Keratinocyte (primary cell): ENCODE results near the gene ZDHHC6. TPM values are rescaled to one million over a fixed set of nuclear protein-coding genes. Genes with fewer than 3 reads are reported as not detected.

Experiments
- DNase-seq: peaks from one replicate; pipeline ENCODE4 v3.0.0-alpha.2; 2011; ENCODE audit warnings: low read depth, missing footprints, low spot score
- FAIRE-seq: peaks from 2 replicates; lab custom pipeline; 2011; peaks lifted over from hg19 to GRCh38; lab: Jason Lieb, UNC
- H2AFZ ChIP-seq: 2 replicates; pipeline ENCODE4 v1.6.0; 2012; ENCODE audit warnings: low read length, control low read depth, inconsistent platforms; ENCODE audit not compliant: control insufficient read depth
- H3K27ac ChIP-seq: 2 replicates; pipeline ENCODE4 v1.5.1; 2011; ENCODE audit warnings: low read length; ENCODE audit not compliant: control insufficient read depth, insufficient read depth
- H3K27me3 ChIP-seq: 3 replicates; pipeline ENCODE4 v1.6.0; 2011; ENCODE audit warnings: low read length; ENCODE audit not compliant: control insufficient read depth, insufficient read depth; ENCODE audit errors: extremely low read depth
- H3K36me3 ChIP-seq, 2 experiments: 2 replicates in 1 of 2; 3 replicates in 1 of 2; pipeline ENCODE4 v1.5.1; 2011; ENCODE audit warnings: low read length in 2 of 2, mild to moderate bottlenecking in 1 of 2; ENCODE audit not compliant: control insufficient read depth in 2 of 2, insufficient read depth in 2 of 2; ENCODE audit errors: extremely low read depth in 1 of 2
- H3K4me1 ChIP-seq: 3 replicates; pipeline ENCODE4 v1.5.1; 2011; ENCODE audit warnings: low read length; ENCODE audit not compliant: control insufficient read depth, insufficient read depth; ENCODE audit errors: extremely low read depth
- H3K4me2 ChIP-seq: 3 replicates; pipeline ENCODE4 v1.6.0; 2011; ENCODE audit warnings: low read depth, low read length; ENCODE audit not compliant: control insufficient read depth, insufficient read depth; ENCODE audit errors: extremely low read depth
- H3K4me3 ChIP-seq, 3 experiments: fragments of 200-600 bp in 1 of 3; sonication (generic) in 1 of 3; 2 replicates in 2 of 3; 3 replicates in 1 of 3; pipeline ENCODE4 v1.5.1; 2011 to 2016; ENCODE audit warnings: low read length in 3 of 3, mild to moderate bottlenecking in 3 of 3, control low read depth in 2 of 3, inconsistent platforms in 1 of 3, low read depth in 1 of 3, mixed read lengths in 1 of 3, mixed run types in 1 of 3, moderate library complexity in 1 of 3; ENCODE audit not compliant: control insufficient read depth in 2 of 3, insufficient read depth in 2 of 3; ENCODE audit errors: extremely low read depth in 1 of 3
- H3K79me2 ChIP-seq: 2 replicates; pipeline ENCODE4 v1.6.0; 2012; ENCODE audit warnings: low read length; ENCODE audit not compliant: control insufficient read depth, insufficient read depth
- H3K9ac ChIP-seq: 3 replicates; pipeline ENCODE4 v1.6.0; 2011; ENCODE audit warnings: low read length; ENCODE audit not compliant: control insufficient read depth, insufficient read depth; ENCODE audit errors: extremely low read depth
- H3K9me1 ChIP-seq: 3 replicates; pipeline ENCODE4 v1.6.0; 2011; ENCODE audit warnings: low read length; ENCODE audit not compliant: control insufficient read depth, insufficient read depth; ENCODE audit errors: extremely low read depth
- H3K9me3 ChIP-seq: 2 replicates; pipeline ENCODE4 v1.5.1; 2012; ENCODE audit warnings: low read depth, low read length; ENCODE audit not compliant: control insufficient read depth
- H4K20me1 ChIP-seq: 3 replicates; pipeline ENCODE4 v1.6.0; 2011; ENCODE audit warnings: low read length; ENCODE audit not compliant: control insufficient read depth, insufficient read depth; ENCODE audit errors: extremely low read depth
- CTCF ChIP-seq, 3 experiments: IDR thresholded peaks in 1 of 3; conservative IDR thresholded peaks in 1 of 3; optimal IDR thresholded peaks in 1 of 3; 2 replicates in 2 of 3; 3 replicates in 1 of 3; pipeline versions ENCODE3 to v1.5.1; 2011; ENCODE audit warnings: low read length in 3 of 3, mild to moderate bottlenecking in 3 of 3, moderate library complexity in 2 of 3, control low read depth in 1 of 3, inconsistent platforms in 1 of 3; ENCODE audit not compliant: insufficient read depth in 2 of 3; ENCODE audit errors: extremely low read depth in 1 of 3
- EZH2 ChIP-seq: IDR thresholded peaks from one replicate; pipeline ENCODE4 v1.6.1; 2012; ENCODE audit warnings: inconsistent platforms, mild to moderate bottlenecking, low read length, moderate library complexity
- dilution Hi-C: fragments of 300-500 bp; cut with MboI; formaldehyde crosslinking; loops from one replicate; pipeline ENCODE4 v1.7.0; 2020; ENCODE audit warnings: low sequenced_read_pairs; ENCODE audit not compliant: extremely low pct_ligation_motif_present
- polyA plus RNA-seq, 5 experiments: library from polyadenylated mRNA; depleted of rRNA in 3 of 5; stranded (reverse) in 3 of 5; stranded (forward) in 1 of 5; unstranded in 1 of 5; fragments of >200 nt; gene quantifications; 1 replicate in 1 of 5; 2 replicates in 3 of 5; 3 replicates in 1 of 5; pipeline versions ENCODE4 v1.2.1 to v1.2.3, GENCODE V29; 2011 to 2012; ENCODE audit warnings: missing spikeins in 2 of 5, low read depth in 1 of 5, low replicate concordance in 1 of 5

Gene ZDHHC6
- polyA plus RNA-seq, 1 donor (not counting 4 experiments of a cell fraction or from before 2014, with no cell fraction given) = 34.2 TPM

GRCh38 chr10:112383325-112383724 lies 63.4 kb downstream of the ZDHHC6 start:
- no peaks in the 10 kb centered on the region for H3K9me1 ChIP-seq
- no peaks in the 10 kb centered on the region for H4K20me1 ChIP-seq
- DNase-seq = no peak

GRCh38 chr10:112382515-112383235 lies 64.0 kb downstream of the ZDHHC6 start:
- Histone ChIP-seq H3K79me2 (no peaks in the 10 kb centered on the region), H3K4me2 (no peak overlapping the region), H3K9ac (no peak overlapping the region), H3K4me3 (no peak overlapping the region), H3K4me1 (no peaks in the 10 kb centered on the region), H4K20me1 (no peaks in the 10 kb centered on the region), H3K27ac (no peak overlapping the region), H2AFZ (no peak overlapping the region), H3K27me3 (no peaks in the 10 kb centered on the region), H3K9me1 (no peaks in the 10 kb centered on the region), H3K36me3 (no peaks in the 10 kb centered on the region), H3K9me3 (no peaks in the 10 kb centered on the region)
- dilution Hi-C loops = no loop called here
- FAIRE-seq (no peak), DNase-seq (no peak)
- TF ChIP-seq CTCF (optimal IDR thresholded peaks at IDR 0.05 in 1 of 3, IDR thresholded peaks at IDR 0.05 in 1 of 3, conservative IDR thresholded peaks at IDR 0.05 in 1 of 3; ENCODE audit: extremely low read depth in 1 of 3, insufficient read depth in 2 of 3, low read length in 3 of 3) = no peak
- TF ChIP-seq EZH2 = no peak

More at GRCh38 chr10:112383325-112383724, 63.4 kb downstream of the ZDHHC6 start:
- no peak overlapping the region for H2AFZ ChIP-seq
- no peak overlapping the region for H3K4me2 ChIP-seq
- TF ChIP-seq CTCF (optimal IDR thresholded peaks at IDR 0.05 in 1 of 3, IDR thresholded peaks at IDR 0.05 in 1 of 3, conservative IDR thresholded peaks at IDR 0.05 in 1 of 3; ENCODE audit: extremely low read depth in 1 of 3, insufficient read depth in 2 of 3, low read length in 3 of 3) = no peak
- no peak for TF ChIP-seq EZH2
- H3K27ac ChIP-seq = no peak overlapping the region
- H3K36me3 ChIP-seq = no peaks in the 10 kb centered on the region
- H3K9me3 ChIP-seq = no peaks in the 10 kb centered on the region
- dilution Hi-C loops = no loop called here
- no peaks in the 10 kb centered on the region for H3K79me2 ChIP-seq
- no peaks in the 10 kb centered on the region for H3K4me1 ChIP-seq
- H3K9ac ChIP-seq = no peak overlapping the region
- no peak for FAIRE-seq
- no peak overlapping the region for H3K4me3 ChIP-seq
- H3K27me3 ChIP-seq = no peaks in the 10 kb centered on the region

Other genes with a start within 250 kb of the ZDHHC6 start
- gene TECTB, start 163.5 kb downstream of the ZDHHC6 start, polyA plus RNA-seq = not detected in 3 replicates
- 0.03 to 0.04 TPM in 2 of 3 replicates, not detected in the other for gene ACSL5, start 72.8 kb downstream of the ZDHHC6 start, polyA plus RNA-seq
- gene VTI1A, start 301 bp upstream of the ZDHHC6 start, polyA plus RNA-seq = 15.0 to 18.5 TPM (median 15.1 TPM) in 3 replicates